ENCODE measurements around the gene ABTB2.
"Not testable (repeated sequence)": the region's sequence is repeated elsewhere in the genome, so short reads cannot be mapped to it uniquely, and the experiment has no call there.

Gene ABTB2

DNA sequence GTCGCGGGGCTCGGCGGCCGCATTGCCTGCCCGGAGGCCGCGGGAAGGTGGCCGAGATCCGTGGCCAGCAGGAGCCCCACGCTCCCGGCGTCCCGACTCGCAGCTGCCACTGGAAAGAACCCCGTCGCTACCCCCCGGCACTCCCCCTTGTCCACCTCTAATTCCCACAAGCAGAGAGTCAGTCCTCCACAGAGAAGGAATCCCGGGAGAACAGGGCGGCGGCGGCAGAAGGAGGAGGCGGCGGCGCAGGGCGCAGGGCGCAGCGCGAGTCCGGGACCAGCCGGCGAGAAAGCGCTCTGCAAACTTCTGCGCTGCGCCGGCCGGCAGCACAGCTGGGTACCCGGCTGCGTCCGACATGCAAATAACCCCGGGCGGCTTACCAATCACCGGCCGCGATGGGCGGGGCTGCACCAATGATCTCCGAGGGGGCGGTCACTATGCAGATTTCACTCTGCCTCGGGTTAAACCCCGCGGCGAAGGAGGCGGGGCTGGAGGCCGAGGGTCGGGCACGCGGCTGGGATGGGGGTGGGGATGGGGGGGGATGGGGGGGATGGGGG is at the start of gene ABTB2:
ABTB2 (minus strand) TSS at position 310 of the 557 bp plus-strand sequence.
- peak; percentile 98 for DNase-seq

DNA sequence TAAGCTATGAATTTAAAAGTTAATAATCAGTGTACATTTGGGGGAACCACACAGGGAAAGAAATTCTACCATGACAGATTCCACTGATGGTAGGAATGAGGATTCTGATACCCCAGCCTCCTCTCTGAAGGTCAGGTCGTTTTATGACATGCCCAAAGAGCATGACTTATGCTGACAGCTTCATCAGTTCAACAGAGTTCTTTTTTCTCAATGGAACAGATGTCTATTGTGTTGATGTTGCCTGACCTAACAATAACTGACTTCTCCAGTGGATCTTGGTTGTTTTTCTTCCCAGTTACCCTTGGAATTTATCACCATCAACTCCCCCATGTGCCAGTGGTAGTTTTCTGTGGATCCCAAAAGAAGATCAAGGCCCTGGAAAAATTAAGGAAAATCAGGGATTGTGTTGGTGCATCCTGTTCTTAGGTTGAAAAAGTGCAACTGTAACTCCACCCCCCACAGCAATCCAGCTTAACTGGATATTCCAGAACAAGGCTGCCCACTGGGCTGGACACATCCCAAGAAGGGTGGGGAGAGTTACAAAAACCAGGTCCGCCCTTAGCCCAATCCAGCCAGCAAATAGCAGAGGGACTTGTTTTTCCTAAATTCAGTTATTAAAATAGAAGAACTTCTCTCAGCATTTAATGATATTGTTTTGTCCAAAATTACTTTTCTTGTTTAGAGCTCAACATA is 49.5 kb upstream of the ABTB2 start:
- no peak for DNase-seq

DNA sequence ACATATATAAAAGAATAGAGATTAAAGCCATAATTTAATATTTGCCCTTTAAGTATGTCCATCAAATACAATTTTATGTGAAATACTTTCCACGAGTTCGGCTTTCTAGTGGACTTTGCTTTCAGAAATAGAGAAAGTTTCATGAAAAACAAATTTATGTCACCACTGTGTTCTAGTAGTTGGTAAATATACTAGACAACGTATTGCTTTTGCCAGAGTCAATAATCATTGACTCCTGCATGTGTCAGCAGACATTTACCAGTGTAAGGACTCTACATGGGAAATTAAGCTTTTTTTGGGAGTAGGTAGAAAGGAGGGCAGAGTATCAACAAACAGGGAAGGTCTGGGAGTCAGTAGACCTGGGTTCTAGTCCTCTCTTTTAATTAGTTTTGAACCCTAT is 48.6 kb upstream of the ABTB2 start:
- no peak for DNase-seq

DNA sequence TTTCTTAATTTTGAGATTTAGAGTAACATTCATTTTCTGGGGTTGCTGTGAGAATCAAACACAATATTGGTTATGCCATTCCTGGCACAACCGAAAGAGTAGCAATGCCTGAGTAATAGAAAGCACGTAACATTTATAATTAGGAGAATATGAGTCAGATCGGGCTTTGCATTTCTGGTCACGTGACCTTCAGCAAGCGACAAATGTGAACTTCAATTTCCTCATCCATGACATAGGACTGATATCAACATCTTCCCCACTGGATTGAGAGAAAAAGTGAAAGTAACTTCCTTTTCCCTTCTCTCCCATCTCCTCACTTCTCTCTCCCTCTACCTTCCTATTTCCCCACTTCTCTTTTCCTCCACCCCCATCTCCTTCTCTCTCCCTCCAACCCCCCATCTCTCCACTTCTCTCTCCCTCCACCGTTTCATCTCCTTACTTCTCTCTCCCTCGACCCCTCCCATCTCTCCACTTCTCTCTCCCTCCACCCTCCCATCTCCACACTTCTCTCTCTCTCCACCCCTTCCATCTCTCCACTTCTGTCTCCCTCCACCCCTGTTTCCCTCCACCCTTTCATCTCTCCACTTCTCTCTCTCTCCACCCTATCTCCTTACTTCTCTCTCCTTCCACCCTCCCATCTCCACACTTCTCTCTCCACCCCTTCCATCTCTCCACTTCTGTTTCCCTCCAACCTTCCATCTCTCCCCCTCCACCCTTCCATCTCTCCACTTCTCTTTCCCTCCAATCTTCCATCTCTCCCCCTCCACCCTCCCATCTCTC is 47.5 kb upstream of the ABTB2 start:
- no peak for DNase-seq

DNA sequence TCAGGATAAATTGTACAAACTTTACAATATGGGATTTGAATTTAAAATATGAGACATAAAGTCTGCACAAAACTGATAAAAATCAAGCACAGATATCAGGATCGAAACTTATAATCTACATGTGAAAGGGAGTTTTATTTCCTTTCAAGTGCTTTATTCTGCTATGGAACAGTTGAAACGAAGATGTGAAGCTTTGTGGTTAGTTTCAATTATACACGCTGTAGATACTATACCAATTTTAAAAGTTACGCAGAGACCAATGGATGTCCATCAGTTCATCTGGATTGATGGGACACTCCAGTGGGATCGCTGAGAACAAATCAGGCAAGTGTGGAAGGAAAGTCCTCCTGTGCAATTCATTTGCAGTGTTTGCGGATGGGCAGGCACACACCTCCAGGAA is 46.5 kb upstream of the ABTB2 start:
- DNase-seq = no peak

DNA sequence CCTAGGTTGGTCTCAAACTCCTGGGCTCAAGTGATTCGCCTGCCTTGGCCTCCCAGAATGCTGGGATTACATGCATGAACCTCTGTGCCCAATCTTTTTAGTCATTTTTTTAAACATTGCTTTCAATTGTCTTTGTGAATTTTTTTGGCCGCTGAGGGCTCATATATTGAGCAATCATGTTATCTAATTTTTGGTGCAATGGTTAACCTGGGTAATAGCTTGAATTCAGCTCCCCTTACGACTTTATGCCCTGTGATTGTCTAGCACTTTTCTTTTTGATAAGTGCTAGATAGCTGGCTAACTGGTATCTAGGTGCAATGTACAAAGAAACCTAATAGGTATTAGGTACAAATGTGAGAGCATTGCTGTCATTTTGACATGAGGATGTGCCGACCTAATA is 45.6 kb upstream of the ABTB2 start:
- no peak for DNase-seq

DNA sequence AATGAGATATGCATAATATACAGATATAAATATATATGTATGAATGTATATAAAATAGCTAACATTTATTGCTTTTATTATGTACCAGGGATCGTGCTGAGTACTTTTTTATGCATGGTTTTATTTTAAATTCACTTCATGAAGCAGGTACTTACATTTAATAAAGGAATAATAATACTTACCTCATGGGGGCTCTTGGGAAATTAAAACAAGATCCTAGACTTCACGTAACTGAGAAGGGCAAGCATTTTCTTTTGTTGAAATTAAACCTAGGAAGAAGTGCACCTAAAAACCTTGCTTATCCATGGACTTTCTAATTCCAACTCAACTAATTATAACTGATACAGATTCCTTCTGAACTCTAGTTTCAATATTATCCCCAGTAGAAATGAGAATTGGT is 40.0 kb upstream of the ABTB2 start:
- DNase-seq = no peak

DNA sequence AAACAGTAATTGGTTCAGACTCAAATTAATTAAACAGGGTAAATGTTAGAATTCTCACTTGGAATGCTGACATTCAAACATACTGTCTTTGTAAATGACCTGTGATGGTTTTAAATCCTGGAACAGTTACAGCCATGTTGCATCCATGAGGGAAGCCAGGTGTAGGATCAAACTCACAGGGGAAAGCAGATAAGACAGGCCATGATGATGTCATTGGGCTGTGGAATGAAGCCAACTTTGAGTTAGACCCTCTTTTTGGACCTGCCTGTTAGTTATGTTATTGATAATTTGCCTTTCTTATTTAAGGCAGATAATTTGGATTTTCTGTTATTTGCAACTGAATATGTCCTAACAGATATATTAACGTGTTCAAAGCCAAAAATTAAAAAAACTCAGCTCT is 39.3 kb upstream of the ABTB2 start:
- DNase-seq = no peak

DNA sequence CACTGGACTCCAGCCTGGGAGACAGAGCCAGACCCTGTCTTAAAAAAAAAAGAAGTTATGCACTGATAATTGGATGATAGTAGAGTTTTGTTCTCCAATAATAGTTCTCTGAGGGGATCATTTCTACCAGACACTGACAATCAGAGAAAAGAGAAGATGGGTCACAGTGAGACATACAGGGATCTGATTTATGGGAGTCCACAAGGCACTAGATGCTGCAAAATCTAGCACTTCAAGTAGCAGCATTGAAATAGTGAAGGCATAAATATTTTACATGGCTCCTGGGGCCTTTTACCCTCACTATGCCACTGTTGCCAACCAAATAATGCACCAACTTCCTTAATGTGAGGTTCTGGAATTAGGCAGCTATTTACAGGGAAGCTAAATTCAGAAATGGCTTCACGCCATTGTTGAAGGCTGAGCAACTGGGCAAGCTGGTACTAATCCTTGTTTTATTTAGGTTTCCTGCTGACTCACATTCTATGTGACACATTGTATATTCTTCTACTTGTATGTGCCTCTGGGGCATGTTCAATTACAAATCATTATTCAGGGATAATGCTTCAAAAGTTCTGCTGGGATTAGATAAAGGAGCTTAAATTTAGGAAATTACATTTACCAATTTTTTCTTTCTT is 38.2 kb upstream of the ABTB2 start:
- no peak for DNase-seq

DNA sequence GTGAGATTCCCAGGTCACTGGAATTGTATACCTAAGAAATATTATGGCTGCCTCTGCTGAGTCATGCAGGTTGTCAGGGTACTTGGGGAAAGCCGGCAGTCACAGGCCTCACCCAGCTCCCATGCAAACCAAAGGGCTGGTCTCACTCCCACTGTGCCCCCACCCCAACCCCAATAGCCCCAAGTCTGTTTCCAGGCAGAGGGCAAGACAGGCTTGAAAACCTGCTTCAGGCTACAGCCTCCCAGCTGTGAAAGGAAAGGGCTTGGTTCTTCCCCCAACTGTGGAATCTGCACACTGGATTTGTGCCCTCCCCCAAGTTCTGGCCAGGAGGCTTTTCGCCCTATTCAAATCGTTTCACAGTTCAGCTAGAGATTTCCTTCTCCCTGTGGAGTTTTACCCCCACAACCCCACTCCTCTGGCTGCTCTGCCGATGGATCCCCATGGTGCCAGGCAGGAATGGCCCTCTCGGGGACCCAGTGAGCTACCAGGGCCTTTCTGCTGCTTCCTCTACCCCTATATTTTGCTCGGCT is 37.0 kb upstream of the ABTB2 start:
- no peak for DNase-seq

DNA sequence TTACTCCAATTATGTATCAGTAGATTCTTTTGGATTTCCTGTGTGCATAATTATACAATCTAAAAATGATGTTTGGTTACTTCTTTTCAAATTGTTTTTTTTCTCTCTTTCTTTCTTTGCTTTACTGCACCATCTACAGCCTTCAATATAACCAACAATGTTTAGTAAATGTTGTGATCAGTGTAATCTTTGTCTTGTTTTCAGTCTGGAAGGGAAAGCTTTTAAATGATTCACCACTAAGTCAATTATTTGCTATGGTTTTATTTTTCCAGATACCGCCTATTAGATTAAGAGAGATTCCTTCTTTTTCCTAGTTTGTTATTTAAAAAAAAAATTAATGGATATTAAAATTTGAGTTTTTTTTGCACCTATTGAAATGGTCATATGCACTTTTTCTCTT is 29.8 kb upstream of the ABTB2 start:
- no peak for DNase-seq

DNA sequence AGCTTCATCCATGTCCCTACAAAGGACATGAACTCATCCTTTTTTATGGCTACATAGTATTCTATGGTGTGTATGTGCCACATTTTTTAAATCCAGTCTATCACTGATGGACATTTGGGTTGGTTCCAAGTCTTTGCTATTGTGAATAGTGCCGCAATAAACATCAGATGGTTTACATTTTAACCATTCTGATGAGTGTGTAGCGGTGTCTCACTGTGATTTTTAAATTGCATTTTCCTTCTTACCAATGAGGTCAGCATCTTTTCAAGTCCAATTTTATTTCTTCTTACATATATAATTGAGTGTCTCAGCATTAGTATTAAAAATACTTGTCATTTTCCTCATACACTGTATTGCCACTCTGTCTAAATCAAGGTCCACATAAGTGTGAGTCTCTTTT is 28.5 kb upstream of the ABTB2 start:
- DNase-seq = not testable (repeated sequence)

DNA sequence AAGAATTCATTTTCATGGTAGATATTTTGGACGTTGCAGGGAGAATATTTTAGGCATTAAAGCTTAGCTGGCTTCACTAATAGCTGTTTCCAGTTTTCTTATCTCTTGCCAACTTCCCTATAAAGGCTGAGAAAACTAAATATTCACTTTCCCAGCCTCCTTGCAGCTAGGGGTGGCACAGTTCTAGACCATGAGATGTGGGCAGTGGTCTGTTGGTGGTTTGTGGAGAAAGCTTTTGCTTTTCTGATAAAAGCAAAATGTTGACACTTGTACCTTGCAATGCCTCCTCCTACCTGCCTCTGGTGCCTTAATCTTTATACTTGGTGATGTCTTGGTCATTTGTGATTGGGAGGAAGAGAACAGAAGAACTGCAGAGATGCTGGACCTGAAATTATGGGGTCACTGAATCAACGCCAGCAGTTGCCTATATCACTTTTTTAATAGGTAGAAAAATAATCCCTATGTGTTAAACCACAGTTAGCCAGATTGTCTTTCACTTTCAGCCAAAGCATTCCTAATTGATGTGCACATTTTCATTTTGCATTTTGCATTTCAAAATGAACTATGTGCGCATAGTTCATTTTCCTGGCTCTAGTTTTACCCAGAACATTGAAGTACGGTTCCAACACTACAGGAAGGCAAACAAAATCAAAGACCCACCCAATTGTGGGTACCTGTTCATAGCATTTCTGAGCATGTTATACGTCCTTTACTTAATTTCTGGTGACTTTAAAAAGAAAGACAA is 24.9 kb upstream of the ABTB2 start:
- DNase-seq = no peak

DNA sequence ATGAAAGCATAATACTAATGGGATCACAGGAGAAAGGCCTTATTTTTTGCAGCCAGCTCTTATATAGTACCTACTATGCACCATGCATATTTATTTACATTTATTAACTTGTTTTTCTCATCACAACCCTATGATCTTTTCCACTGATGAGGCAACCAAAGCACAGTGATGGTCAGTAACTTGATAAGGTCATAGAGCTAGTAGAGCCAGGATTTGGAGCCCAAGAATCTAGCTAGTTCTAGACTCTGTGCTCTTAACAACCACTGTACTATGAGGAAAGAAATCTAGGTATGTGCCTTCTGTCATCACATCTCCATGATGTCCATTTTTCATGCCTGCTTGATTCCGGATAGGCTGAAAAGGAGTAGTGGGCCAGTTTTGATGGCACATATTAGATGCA is 24.0 kb upstream of the ABTB2 start:
- DNase-seq = no peak

DNA sequence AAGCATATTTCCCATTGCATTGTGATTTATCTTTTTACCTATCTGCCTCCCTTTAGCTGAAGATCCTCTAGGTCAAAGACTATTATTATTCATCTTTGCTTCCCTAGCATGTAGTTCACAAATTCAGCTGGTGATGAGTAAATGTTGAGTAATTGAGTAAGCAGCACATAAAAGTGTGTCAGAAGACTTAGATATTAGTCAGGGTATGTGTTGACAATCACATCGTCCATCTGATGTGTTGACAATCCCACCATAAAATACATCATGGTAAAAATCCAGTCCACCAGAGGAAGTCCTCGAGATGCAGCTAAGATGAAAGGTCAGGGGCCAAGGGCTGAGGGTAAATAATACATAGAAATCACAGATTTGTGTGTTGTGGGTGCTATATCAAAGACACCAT is 22.9 kb upstream of the ABTB2 start:
- no peak for DNase-seq

DNA sequence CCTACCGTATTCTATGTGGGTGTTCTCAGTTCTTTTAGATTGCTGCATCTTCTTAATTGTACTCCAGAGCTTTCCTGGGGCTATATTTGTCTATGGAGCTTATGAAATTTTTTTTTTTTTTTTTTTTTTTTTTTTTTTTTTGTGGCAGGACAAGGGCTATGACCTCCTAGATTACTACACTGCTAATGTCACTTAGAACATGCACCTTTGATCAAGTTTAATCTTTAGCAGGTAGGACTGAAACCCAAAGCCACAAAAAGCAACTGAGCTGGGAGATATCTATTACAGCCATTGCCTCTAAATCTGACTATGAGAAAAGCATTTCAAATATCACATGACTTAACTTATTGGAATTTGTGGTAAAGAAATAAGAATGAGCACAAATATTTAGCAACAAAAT is 21.7 kb upstream of the ABTB2 start:
- DNase-seq = no peak

DNA sequence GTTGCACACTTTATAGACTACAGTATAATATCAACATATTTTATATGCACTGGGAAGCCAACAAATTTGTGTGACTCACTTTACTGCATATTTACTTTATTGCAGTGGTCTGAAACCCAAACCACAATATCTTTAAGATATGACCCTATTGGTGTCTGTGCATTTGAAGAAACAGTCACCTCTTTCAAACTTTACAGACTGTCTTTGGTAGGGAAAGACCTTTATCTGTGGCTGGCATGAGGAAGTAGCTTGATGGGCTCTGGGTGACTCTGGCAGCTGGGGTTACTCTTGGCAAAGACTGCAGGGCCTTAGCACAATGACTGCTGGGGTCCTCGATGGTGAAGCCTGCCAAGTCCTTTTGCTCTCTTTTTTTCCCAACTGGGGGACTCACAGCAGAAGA is 21.3 kb upstream of the ABTB2 start:
- no peak for DNase-seq

DNA sequence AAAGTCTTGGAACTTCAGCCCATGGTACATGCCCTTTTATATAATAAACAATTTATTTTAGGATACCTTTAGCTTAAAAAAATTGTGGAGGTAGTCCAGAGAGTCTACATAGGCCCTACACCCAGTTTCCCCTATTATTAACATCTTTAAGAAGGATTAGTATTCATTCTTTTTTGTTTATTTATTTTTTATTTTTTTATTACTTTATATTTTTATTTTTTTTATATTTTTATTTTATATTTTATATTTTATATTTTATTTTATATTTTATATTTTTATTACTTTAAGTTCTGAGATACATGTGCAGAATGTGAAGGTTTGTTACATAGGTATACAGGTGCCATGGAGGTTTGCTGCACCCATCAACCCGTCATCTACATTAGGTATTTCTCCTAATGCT is 15.9 kb upstream of the ABTB2 start:
- no peak for DNase-seq

DNA sequence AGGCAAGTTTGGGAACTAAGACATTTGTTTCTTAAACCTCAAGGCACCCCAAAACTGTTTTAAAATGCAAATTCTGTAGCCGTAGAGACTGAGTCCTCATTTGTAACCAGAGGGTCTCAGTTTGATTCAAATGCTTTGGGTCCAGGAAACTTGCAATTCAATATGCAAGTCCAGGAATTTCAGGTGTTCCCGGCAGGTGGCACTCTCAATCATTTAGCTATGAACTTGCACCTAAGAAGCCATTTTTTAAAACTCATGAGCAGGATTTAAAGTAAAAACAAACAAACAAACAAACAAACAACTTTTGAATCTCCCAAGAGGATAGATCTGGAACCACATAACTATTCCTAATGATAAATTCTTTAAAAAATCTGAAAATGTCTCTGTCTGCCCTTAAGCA is 8.7 kb upstream of the ABTB2 start:
- DNase-seq = no peak

DNA sequence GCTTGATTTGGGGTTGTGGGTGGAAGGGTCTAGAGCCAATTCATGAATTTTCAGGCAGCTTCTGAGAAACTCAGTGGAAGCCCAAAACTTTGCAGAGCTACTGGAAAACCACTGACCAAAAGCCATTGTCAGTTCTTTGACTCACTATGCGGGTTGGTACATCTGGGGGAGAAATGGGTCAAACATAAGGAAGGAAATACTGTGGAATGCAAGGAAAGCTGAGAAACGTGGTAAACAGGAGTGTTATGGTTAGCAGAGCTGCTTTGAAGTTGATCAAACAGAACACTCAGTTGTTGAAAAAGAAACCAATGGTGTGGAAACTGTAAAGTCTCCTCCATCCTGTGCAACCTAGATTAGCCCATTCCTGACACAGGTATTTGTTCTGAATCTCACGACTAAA is 6.3 kb upstream of the ABTB2 start:
- DNase-seq = no peak

DNA sequence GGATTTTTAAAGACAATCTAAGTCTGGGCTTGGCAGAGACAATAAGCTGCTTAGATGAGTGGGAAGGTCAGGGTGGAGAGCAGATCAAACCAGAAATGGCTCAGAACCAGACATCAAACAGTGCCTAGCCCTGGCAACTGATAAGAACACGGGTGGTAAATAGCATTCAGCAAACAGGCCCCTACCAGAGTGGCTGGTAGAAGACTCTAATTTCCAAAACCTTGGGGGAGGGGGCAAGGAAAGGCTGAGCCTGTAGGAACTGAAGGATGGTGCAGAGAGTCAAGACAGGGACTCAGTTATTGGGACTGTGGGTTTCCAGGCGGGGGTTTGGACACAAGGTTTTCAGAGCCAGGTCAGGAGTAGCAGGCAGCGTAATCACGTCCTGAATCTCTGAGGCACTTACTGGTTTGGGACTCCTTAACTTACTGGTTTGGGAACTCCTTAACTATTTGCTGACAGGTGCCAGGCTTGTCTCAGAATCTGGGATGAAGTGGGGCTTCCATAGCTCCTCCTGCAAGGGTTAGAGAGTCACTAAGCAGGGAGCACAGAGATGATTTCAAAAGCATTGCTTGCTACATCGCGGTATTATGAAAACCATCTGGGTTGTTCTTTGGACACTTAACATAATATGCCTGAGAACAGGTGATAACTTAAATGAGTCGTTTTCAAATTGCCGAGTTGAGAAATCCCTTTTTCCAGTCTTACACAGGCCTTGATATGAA is 5.7 kb upstream of the ABTB2 start:
- no peak for DNase-seq

DNA sequence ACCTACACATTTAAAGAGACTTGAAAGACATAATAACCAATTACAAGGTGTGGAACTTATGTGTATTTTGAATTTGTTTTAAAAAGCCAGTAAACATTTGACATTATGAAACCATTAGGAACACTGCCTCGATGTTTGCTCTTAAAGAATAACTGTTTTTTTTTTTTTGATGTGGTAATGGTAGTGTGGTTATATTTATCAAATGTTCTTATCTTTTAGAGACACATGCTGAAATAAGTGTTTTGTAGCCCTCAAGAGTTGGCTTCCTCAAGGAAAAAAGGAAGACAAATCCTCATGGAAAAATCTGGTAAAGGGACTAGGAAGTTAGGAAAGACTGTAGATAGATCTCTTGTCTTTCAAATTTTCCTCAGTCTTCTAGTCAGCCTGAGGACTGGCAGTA is 2.2 kb upstream of the ABTB2 start:
- no peak for DNase-seq

Data from NCI-H446 treated with DMSO at 0.1 percent for 48 hours (cell line).